GM19455 (cell line): ENCODE data around the gene BIRC3.
"Not testable (repeated sequence)": the region's sequence is repeated elsewhere in the genome, so short reads cannot be mapped to it uniquely, and the experiment has no call there.

Experiments used
- ATAC-seq: cut with Tn5 transposase; IDR thresholded peaks from one replicate; pipeline ENCODE4 v1.9.1; 2021; ENCODE audit not compliant: unreplicated experiment

BIRC3 gene

GRCh38 chr11:102295045-102295444 lies 22.2 kb upstream of the BIRC3 start:
- no peak for ATAC-seq

GRCh38 chr11:102296757-102297156 lies 20.5 kb upstream of the BIRC3 start:
- not testable (repeated sequence) for ATAC-seq

- ATAC-seq, result not testable (repeated sequence)
Measured at GRCh38 chr11:102300837-102301236, 16.4 kb upstream of the BIRC3 start.

- no peak for ATAC-seq
Measured at GRCh38 chr11:102302241-102302640, 15.0 kb upstream of the BIRC3 start.

GRCh38 chr11:102304686-102305085 lies 12.6 kb upstream of the BIRC3 start:
- no peak for ATAC-seq

- ATAC-seq, result no peak
Measured at GRCh38 chr11:102305352-102306047, 11.8 kb upstream of the BIRC3 start.

DNA sequence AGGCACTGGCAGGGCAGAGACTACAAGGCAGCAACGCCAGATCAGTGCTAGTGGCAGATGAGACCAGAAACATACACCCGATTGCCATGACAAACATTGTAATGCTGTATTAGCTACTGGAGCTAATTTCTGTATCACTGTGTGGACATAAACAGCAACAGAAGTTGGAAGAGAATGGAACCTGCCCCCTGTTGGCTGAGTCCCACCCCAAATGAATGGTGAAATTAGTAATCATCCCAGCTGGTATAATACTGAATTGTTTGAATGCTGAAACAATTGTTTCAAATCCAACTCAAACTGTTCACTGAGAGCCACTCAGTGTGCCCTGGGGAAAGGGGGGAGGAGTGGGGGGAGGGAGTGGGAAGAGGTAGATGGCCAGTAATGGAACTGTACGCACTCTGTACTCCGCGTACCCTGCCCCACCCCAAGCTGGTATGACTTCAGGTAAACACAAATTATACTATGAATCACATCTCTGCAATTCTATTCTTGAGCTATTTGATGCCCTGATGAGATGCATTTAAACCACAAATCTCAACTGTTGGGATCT lies 11.2 kb upstream of the BIRC3 start:
- ATAC-seq, result no peak

DNA sequence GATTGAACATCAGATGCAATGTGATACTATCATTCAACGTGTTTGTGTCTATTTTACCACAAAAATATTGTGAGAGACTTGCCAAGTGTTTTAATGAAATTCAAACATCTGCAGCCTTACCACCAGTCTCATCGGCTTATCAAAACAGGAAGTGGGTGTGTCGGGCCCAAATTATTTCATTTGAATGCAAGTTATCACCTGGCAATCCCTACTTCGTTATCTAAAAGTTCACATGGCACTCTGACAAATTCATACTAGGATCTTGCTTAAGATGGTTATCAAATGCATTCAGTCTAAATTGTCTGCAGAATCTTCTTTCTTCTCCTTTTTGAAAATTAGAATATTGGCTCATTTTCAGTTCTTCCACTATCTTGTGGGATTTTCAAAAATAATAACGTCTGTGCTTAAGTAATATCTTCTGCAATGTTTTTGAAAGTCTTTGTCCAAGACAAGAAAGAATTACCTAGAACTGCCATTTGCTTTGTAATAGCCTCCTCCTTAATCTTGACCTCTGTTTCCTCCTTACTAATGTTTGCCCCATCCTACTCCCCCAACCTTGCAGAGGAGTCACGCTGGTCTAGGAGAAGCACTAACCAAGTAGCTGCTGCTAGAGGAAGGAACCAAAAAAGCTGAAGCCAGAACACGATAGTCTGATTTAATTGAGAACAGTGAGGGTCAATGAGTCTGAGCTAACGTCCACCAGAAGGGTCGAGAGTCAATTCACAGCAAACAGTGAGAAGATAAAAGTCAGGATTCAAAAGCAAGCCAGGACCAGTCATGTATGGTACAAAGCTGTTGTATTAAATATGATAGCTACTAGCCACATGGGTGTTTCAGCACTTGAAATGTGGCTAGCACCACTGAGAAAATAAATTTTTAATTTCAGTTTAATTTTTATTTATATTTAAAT lies 10.2 kb upstream of the BIRC3 start:
- ATAC-seq, result no peak

GRCh38 chr11:102307727-102308038 lies 9.6 kb upstream of the BIRC3 start:
- no peak for ATAC-seq

DNA sequence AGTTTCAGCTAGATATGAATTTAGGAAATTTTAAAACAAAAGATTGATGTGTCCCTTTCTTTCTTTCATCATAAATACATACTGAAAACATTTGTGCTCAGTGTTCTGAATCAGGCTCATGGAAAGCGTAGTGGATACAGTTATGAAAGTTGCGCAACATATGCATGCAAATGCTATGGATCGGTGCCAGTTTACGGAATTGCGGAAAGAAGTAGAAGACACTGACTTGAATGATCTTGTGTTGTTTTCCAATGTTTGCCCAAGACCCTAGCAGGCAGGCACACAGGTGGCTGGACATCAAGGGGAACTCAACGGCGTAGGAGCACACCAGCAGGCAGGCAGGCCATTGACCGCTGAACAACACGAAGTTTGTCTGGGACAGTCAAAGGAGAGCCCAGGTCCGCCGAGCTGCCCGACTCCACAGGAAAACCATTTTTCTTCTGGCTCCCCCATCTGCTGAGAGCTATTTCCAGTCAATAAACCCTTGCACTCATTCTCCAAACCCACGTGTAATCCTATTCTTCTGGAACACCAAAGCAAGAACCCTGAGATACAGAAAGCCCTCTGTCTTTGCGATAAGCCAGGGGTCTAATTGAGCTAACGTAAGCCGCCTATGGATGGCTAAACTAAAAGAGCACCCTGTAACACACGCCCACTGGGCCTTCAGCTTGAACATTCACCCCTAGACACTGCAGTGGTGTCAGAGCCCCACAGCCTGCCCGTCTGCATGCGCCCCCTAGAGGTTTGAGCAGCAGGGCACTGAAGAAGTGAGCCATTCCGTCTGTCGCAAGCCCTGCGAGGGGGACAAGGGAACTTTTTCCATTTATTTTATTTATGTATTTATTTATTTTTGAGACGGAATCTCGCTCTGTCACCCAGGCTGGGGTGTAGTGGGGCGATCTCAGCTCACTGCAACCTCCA lies 7.4 kb upstream of the BIRC3 start:
- no peak for ATAC-seq

DNA sequence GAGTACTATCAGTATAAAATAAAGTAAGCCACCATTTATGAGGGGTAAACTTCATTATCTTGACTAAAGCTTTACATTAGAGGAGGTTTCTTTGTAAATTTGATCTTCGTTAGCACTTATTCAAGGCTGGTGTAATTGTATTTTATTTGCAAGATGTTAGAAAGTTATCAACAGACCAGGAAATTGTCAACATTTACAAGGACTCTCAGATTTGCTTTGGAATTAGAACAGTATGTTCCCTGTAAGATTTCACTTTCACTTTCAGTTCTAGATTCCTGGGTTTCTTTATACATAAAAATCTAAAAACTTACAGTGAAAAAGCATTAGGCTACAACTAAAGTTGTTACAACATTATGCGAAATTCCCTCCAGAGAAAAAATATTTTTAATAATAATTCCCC lies 4.6 kb upstream of the BIRC3 start:
- ATAC-seq, result no peak

DNA sequence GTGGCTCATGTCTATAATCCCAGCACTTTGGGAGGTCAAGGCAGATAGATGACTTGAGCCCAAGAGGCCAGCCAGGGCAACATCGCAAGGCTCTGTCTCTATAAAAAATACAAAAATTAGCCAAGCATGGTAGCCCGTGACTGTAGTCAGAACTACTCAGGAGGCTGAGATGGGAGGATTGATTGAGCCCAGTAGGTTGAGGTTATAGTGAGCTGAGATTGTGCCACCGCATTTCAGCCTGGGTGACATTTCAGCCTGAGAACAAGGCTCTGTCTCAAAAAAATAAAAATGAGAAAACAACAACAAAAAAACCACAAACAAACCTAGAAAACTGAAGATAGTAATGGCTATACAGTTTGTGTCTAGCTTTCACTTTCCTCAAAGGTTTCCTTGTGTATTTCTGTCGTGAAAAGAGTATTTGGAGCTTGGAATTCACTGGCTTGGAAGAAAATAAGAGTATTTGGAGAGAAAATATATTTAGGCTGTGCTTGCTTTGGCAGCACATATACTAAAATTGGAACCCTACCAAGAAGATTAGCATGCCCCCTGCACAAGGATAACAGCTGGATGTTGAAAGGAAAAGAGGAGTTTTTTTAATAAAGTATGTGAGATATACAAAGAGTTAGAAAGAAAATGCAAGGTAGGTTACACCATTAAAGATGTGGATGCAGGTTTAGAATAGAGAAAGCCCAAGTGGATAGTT lies 3.9 kb upstream of the BIRC3 start:
- ATAC-seq, result no peak

- no peak for ATAC-seq
Measured at GRCh38 chr11:102314784-102315183, 2.5 kb upstream of the BIRC3 start.

- ATAC-seq, result no peak
Measured at GRCh38 chr11:102316346-102316904, 859 bp upstream of the BIRC3 start.

- peak; percentile 3 for ATAC-seq
Measured at GRCh38 chr11:102317768-102318103, 452 bp downstream of the BIRC3 start.

- peak; percentile 13 for ATAC-seq
Measured at GRCh38 chr11:102318469-102318868, 1.2 kb downstream of the BIRC3 start.

DNA sequence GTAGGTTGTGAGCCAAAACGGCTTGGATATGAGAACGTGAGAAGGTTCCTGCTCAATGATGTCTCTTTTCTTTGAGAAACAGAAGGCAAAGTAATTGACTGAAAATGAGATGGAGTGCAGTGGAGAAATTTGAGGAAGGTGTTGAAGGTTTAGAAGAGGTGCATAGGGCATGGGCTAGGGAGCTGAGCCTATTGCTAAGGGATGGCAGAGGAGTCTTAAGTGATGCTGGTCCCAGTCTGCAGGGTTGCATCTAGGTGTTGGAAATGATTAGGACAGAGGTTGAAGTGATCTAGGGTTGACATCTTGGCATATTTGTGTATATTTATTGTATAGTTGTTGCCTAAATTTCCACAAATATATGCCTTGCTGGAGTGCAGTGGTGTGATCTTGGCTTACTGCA lies 2.3 kb downstream of the BIRC3 start:
- no peak for ATAC-seq

- ATAC-seq, result no peak
Measured at GRCh38 chr11:102320188-102320587, 2.9 kb downstream of the BIRC3 start.

DNA sequence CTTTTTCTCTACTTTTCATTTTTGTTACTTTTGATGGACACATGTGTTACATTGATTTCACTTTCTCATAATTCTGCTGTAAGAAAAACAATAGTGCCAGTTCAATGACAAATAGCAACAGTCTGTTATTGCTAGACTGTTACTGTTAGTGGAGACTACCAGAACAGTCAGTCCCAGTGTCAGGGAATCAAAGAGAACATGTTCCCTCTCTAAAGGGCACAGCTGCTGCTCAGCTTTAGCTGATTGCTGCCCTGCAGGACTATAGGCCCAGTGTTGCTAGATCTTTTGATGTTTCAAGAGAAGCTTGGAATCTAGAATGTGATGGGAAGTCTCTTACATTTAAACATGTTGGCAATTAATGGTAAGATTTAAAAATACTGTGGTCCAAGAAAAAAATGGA lies 3.4 kb downstream of the BIRC3 start:
- no peak for ATAC-seq

DNA sequence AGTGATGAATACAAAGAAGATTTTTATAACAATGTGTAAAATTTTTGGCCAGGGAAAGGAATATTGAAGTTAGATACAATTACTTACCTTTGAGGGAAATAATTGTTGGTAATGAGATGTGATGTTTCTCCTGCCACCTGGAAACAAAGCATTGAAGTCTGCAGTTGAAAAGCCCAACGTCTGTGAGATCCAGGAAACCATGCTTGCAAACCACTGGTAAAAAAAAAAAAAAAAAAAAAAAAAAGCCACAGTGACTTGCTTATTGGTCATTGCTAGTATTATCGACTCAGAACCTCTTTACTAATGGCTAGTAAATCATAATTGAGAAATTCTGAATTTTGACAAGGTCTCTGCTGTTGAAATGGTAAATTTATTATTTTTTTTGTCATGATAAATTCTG lies 5.3 kb downstream of the BIRC3 start:
- ATAC-seq, result no peak
